Liver (tissue), 3 donors: Measurements from ENCODE around the gene CSTF3.

Experiments used
- FOXA1 ChIP-seq: IDR thresholded peaks from 2 replicates; pipeline ENCODE4 v1.6.1; 2016; ENCODE audit warnings: antibody characterized with exemption
- JUND ChIP-seq, 2 donors: IDR thresholded peaks; 2 replicates each; pipeline ENCODE4 v1.6.1; 2016; ENCODE audit warnings: antibody characterized with exemption in 2 of 2
- SP1 ChIP-seq: IDR thresholded peaks from 2 replicates; pipeline ENCODE4 v1.6.1; 2018; ENCODE audit warnings: antibody characterized with exemption, mild to moderate bottlenecking
- TF ChIP-seq, protein P1 (sequence below): fragments of 150-350 bp; IDR thresholded peaks from 2 replicates; pipeline ENCODE4 v1.5.1; 2017; ENCODE audit warnings: improper control_type of control experiment, low read depth, low read length; ENCODE audit not compliant: missing input control
- donor health status: healthy.
- donor health status: healthy.

DNA sequence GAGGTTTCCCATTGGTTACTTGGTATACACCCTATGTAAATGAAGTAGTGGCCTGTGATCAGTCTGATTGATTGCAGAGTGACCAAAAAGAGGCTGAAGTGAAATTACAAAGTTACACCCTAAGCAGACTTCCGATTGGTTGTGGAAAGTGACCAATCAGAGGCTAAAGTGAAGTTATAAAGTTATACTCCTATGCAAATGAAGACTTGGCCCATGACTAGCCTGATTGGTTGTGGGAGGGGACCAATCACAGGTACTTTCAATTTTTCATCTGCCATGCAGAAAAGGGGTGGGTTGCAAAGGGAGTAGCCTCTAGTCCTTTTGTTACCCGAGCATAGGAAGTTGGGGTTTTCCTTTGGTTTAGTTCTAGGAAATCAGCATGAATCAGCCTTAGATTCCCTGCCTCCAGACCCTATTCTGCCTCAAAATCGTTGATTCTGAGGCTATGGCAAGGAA, 18.1 kb upstream of the CSTF3 start:
- TF ChIP-seq, protein P1, sequence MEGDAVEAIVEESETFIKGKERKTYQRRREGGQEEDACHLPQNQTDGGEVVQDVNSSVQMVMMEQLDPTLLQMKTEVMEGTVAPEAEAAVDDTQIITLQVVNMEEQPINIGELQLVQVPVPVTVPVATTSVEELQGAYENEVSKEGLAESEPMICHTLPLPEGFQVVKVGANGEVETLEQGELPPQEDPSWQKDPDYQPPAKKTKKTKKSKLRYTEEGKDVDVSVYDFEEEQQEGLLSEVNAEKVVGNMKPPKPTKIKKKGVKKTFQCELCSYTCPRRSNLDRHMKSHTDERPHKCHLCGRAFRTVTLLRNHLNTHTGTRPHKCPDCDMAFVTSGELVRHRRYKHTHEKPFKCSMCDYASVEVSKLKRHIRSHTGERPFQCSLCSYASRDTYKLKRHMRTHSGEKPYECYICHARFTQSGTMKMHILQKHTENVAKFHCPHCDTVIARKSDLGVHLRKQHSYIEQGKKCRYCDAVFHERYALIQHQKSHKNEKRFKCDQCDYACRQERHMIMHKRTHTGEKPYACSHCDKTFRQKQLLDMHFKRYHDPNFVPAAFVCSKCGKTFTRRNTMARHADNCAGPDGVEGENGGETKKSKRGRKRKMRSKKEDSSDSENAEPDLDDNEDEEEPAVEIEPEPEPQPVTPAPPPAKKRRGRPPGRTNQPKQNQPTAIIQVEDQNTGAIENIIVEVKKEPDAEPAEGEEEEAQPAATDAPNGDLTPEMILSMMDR = no peak
- TF ChIP-seq JUND (IDR thresholded peaks at IDR 0.05) (no peak), FOXA1 (no peak), SP1 (no peak)
